Liver (tissue), 9 donors: Measurements from ENCODE around the gene RSPH6A. TPM values are rescaled to one million over a fixed set of nuclear protein-coding genes. Genes with fewer than 3 reads are reported as not detected.

Source experiments
- DNase-seq: peaks from one replicate; pipeline ENCODE4 v3.0.0-alpha.2; 2017; ENCODE audit warnings: low spot score
- H3K27ac ChIP-seq, 2 donors: one replicate each; pipeline ENCODE4 v1.7.0; 2013; ENCODE audit warnings: inconsistent platforms in 2 of 2, low read length in 2 of 2, control low read depth in 1 of 2, low read depth in 1 of 2, mild to moderate bottlenecking in 1 of 2
- H3K27me3 ChIP-seq, 4 donors: one replicate each; pipeline versions ENCODE4 v1.6.1 to v1.7.0; 2013; ENCODE audit warnings: low read length in 3 of 4, inconsistent platforms in 1 of 4, mild to moderate bottlenecking in 1 of 4, moderate library complexity in 1 of 4; ENCODE audit not compliant: control insufficient read depth in 4 of 4, insufficient read depth in 4 of 4
- H3K36me3 ChIP-seq, 4 donors: one replicate each; pipeline versions ENCODE4 v1.6.1 to v1.7.0; 2013; ENCODE audit warnings: low read length in 3 of 4, mild to moderate bottlenecking in 3 of 4, low read depth in 1 of 4, moderate library complexity in 1 of 4; ENCODE audit not compliant: control insufficient read depth in 4 of 4, insufficient read depth in 3 of 4
- H3K4me1 ChIP-seq, 4 donors: one replicate each; pipeline versions ENCODE4 v1.6.1 to v1.7.0; 2013; ENCODE audit warnings: low read length in 3 of 4, mild to moderate bottlenecking in 3 of 4, moderate library complexity in 1 of 4; ENCODE audit not compliant: control insufficient read depth in 4 of 4, insufficient read depth in 4 of 4
- H3K4me3 ChIP-seq, 3 donors: one replicate each; pipeline versions ENCODE4 v1.6.1 to v1.7.0; 2013; ENCODE audit warnings: low read length in 3 of 3, control low read depth in 1 of 3, low read depth in 1 of 3, mild to moderate bottlenecking in 1 of 3
- H3K9ac ChIP-seq, 2 donors: one replicate each; pipeline ENCODE4 v1.7.0; 2013; ENCODE audit warnings: low read length in 2 of 2, mild to moderate bottlenecking in 2 of 2, moderate library complexity in 2 of 2, control low read depth in 1 of 2, low read depth in 1 of 2
- H3K9me3 ChIP-seq, 4 donors: one replicate each; pipeline versions ENCODE4 v1.6.1 to v1.7.0; 2013; ENCODE audit warnings: low read length in 3 of 4; ENCODE audit not compliant: control insufficient read depth in 4 of 4
- EGR1 ChIP-seq, 2 donors: IDR thresholded peaks; 2 replicates each; pipeline ENCODE4 v1.6.1; 2016 to 2018; ENCODE audit warnings: antibody characterized with exemption in 2 of 2, low read depth in 2 of 2
- FOXA1 ChIP-seq: IDR thresholded peaks from 2 replicates; pipeline ENCODE4 v1.6.1; 2016; ENCODE audit warnings: antibody characterized with exemption
- FOXA2 ChIP-seq: IDR thresholded peaks from 2 replicates; pipeline ENCODE4 v1.6.1; 2016; ENCODE audit warnings: antibody characterized with exemption
- HNF4A ChIP-seq, 2 donors: conservative IDR thresholded peaks; 2 replicates each; pipeline ENCODE4 v1.6.1; 2016; ENCODE audit warnings: antibody characterized with exemption in 2 of 2, mild to moderate bottlenecking in 2 of 2
- HNF4G ChIP-seq: IDR thresholded peaks from 2 replicates; pipeline ENCODE4 v1.6.1; 2016; ENCODE audit warnings: antibody characterized with exemption
- JUND ChIP-seq, 2 donors: IDR thresholded peaks; 2 replicates each; pipeline ENCODE4 v1.6.1; 2016; ENCODE audit warnings: antibody characterized with exemption in 2 of 2
- RAD21 ChIP-seq, 2 donors: IDR thresholded peaks; 2 replicates each; pipeline ENCODE4 v1.6.1; 2016; ENCODE audit warnings: antibody characterized with exemption in 2 of 2, mild to moderate bottlenecking in 2 of 2
- RXRA ChIP-seq, 2 donors: IDR thresholded peaks; 2 replicates each; pipeline ENCODE4 v1.6.1; 2017 to 2018; ENCODE audit warnings: antibody characterized with exemption in 2 of 2, mild to moderate bottlenecking in 1 of 2
- SP1 ChIP-seq: IDR thresholded peaks from 2 replicates; pipeline ENCODE4 v1.6.1; 2018; ENCODE audit warnings: antibody characterized with exemption, mild to moderate bottlenecking
- TAF1 ChIP-seq: conservative IDR thresholded peaks from 2 replicates; pipeline ENCODE4 v1.6.1; 2016; ENCODE audit warnings: antibody characterized with exemption, mild to moderate bottlenecking
- YY1 ChIP-seq: IDR thresholded peaks from 2 replicates; pipeline ENCODE4 v1.6.1; 2016; ENCODE audit warnings: antibody characterized with exemption, mild to moderate bottlenecking
- WGBS: extraction: QIAGEN DNeasy Blood & Tissue Kit; methylation state at CpG from one replicate; pipeline ENCODE4 v1.1.7; 2013; 5-methylcytosine and 5-hydroxymethylcytosine counted together
- polyA plus RNA-seq, 2 donors: library from polyadenylated mRNA; stranded (reverse) in 1 of 2; unstranded in 1 of 2; fragments of 200-250 nt in 1 of 2; fragments of >200 nt in 1 of 2; fragmentation: Nextera tagmentation in 1 of 2; extraction: Ambion mirVana in 1 of 2; gene quantifications; one replicate each; pipeline versions ENCODE4 v1.2.1 to v1.2.3, GENCODE V29; 2013 to 2015
- total RNA-seq, 2 donors: library from RNA; depleted of rRNA; stranded (reverse); fragments of >200 nt; gene quantifications; one replicate each; pipeline ENCODE4 v1.2.3, GENCODE V29; 2014
- TF ChIP-seq, protein P1 (sequence below): fragments of 150-350 bp; IDR thresholded peaks from 2 replicates; pipeline ENCODE4 v1.5.1; 2017; ENCODE audit warnings: improper control_type of control experiment, low read depth, low read length; ENCODE audit not compliant: missing input control
- TF ChIP-seq, protein P2 (sequence below): IDR thresholded peaks from 2 replicates; pipeline ENCODE4 v1.6.1; 2016; ENCODE audit warnings: antibody characterized with exemption
- TF ChIP-seq, protein P3 (sequence below): IDR thresholded peaks from 2 replicates; pipeline ENCODE4 v1.6.1; 2016; ENCODE audit warnings: antibody characterized with exemption, mild to moderate bottlenecking
- TF ChIP-seq, protein P4 (sequence below): IDR thresholded peaks from 2 replicates; pipeline ENCODE4 v1.6.1; 2016; ENCODE audit warnings: antibody characterized with exemption
- TF ChIP-seq, protein P5 (sequence below): IDR thresholded peaks from 2 replicates; pipeline ENCODE4 v1.6.1; 2016; ENCODE audit warnings: antibody characterized with exemption
- donor health status: healthy.
- donor health status: healthy.
- donor health status: healthy.
- donor health status: healthy.
- donor health status: healthy.

The RSPH6A gene
- total and polyA plus RNA-seq, 4 donors = 0.08 TPM; not detected in 3

DNA sequence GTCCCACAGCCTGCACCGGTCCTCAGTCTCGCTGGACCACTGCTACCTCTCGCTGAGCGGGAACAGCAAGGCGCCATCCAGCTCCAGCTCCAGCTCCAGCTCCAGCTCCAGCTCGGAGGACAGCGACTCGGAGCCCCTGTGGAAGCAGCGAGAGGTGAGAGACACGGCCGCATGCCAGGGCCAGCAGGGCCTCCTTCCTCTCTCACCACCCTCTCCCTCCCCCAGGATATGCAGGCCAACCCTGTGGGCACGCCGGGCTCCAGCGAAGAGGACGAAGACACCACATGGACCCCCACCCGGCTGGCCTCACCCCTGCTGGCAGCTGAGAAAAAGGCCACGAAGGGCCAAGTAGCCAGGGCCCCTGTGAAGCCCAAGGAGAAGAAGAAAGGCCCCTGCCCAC lies 53.4 kb downstream of the RSPH6A start:
- WGBS = 88% methylated on average over 17 of the region's 17 CpGs
- DNase-seq = no peak
- Histone ChIP-seq H3K4me3 (no peak overlapping the region), H3K9me3 (no peaks in the 10 kb centered on the region), H3K27me3 (no peaks in the 10 kb centered on the region), H3K36me3 (peaks cover 0 to 2% (median 0%) of the 10 kb centered on the region in 4 donors), H3K9ac (no peak overlapping the region), H3K4me1 (peaks cover under 1 to 12% (median 2%) of the 10 kb centered on the region in 4 donors), H3K27ac (no peak overlapping the region)
- TF ChIP-seq TAF1 (no peak), SP1 (no peak), YY1 (no peak), JUND (IDR thresholded peaks at IDR 0.05) (no peak), EGR1 (IDR thresholded peaks at IDR 0.05; ENCODE audit: low read depth in 2 of 2) (no peak), FOXA1 (no peak), HNF4G (no peak), RXRA (IDR thresholded peaks at IDR 0.05) (no peak), FOXA2 (no peak)
- TF ChIP-seq, protein P1, sequence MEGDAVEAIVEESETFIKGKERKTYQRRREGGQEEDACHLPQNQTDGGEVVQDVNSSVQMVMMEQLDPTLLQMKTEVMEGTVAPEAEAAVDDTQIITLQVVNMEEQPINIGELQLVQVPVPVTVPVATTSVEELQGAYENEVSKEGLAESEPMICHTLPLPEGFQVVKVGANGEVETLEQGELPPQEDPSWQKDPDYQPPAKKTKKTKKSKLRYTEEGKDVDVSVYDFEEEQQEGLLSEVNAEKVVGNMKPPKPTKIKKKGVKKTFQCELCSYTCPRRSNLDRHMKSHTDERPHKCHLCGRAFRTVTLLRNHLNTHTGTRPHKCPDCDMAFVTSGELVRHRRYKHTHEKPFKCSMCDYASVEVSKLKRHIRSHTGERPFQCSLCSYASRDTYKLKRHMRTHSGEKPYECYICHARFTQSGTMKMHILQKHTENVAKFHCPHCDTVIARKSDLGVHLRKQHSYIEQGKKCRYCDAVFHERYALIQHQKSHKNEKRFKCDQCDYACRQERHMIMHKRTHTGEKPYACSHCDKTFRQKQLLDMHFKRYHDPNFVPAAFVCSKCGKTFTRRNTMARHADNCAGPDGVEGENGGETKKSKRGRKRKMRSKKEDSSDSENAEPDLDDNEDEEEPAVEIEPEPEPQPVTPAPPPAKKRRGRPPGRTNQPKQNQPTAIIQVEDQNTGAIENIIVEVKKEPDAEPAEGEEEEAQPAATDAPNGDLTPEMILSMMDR = no peak
- TF ChIP-seq, protein P2, sequence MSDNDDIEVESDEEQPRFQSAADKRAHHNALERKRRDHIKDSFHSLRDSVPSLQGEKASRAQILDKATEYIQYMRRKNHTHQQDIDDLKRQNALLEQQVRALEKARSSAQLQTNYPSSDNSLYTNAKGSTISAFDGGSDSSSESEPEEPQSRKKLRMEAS = no peak
- TF ChIP-seq, protein P3, sequence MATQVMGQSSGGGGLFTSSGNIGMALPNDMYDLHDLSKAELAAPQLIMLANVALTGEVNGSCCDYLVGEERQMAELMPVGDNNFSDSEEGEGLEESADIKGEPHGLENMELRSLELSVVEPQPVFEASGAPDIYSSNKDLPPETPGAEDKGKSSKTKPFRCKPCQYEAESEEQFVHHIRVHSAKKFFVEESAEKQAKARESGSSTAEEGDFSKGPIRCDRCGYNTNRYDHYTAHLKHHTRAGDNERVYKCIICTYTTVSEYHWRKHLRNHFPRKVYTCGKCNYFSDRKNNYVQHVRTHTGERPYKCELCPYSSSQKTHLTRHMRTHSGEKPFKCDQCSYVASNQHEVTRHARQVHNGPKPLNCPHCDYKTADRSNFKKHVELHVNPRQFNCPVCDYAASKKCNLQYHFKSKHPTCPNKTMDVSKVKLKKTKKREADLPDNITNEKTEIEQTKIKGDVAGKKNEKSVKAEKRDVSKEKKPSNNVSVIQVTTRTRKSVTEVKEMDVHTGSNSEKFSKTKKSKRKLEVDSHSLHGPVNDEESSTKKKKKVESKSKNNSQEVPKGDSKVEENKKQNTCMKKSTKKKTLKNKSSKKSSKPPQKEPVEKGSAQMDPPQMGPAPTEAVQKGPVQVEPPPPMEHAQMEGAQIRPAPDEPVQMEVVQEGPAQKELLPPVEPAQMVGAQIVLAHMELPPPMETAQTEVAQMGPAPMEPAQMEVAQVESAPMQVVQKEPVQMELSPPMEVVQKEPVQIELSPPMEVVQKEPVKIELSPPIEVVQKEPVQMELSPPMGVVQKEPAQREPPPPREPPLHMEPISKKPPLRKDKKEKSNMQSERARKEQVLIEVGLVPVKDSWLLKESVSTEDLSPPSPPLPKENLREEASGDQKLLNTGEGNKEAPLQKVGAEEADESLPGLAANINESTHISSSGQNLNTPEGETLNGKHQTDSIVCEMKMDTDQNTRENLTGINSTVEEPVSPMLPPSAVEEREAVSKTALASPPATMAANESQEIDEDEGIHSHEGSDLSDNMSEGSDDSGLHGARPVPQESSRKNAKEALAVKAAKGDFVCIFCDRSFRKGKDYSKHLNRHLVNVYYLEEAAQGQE = no peak
- TF ChIP-seq, protein P4, sequence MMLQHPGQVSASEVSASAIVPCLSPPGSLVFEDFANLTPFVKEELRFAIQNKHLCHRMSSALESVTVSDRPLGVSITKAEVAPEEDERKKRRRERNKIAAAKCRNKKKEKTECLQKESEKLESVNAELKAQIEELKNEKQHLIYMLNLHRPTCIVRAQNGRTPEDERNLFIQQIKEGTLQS = no peak
- TF ChIP-seq, protein P5, sequence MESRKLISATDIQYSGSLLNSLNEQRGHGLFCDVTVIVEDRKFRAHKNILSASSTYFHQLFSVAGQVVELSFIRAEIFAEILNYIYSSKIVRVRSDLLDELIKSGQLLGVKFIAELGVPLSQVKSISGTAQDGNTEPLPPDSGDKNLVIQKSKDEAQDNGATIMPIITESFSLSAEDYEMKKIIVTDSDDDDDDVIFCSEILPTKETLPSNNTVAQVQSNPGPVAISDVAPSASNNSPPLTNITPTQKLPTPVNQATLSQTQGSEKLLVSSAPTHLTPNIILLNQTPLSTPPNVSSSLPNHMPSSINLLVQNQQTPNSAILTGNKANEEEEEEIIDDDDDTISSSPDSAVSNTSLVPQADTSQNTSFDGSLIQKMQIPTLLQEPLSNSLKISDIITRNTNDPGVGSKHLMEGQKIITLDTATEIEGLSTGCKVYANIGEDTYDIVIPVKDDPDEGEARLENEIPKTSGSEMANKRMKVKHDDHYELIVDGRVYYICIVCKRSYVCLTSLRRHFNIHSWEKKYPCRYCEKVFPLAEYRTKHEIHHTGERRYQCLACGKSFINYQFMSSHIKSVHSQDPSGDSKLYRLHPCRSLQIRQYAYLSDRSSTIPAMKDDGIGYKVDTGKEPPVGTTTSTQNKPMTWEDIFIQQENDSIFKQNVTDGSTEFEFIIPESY = no peak

DNA sequence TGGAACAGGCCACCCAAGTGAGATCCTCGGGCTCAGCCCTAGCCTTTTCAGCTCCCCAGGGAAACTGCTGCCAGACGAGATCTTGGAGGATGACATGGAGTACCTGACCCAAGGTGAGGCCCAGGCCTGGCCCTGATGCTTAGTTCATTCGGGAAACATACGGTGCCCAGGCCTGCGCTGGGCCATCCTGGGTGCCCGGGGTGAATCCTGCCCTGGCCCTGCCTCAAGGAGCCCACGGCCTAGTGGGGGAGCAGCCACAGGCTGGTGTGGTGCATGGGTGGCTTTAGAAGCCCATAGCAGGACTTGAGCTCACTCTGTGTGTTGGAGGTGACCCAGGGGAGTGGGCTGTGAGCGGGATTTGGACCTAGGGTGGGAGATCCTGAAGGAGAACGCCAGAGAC lies 56.2 kb downstream of the RSPH6A start:
- 90% methylated on average over 9 of the region's 9 CpGs for WGBS
- no peak overlapping the region for H3K4me3 ChIP-seq
- TF ChIP-seq, protein P4 = no peak
- TF ChIP-seq SP1 (no peak), HNF4G (no peak), YY1 (no peak), RAD21 (IDR thresholded peaks at IDR 0.05) (no peak), JUND (IDR thresholded peaks at IDR 0.05) (no peak), HNF4A (conservative IDR thresholded peaks at IDR 0.05) (no peak), FOXA2 (no peak), TAF1 (no peak)
- TF ChIP-seq, protein P1 = no peak
- TF ChIP-seq, protein P5 = no peak

More for the DNA sequence above, 56.2 kb downstream of the RSPH6A start:
- no peak for DNase-seq
- no peaks in the 10 kb centered on the region for H3K27me3 ChIP-seq
- no peak overlapping the region for H3K9ac ChIP-seq
- H3K9me3 ChIP-seq = no peaks in the 10 kb centered on the region
- H3K27ac ChIP-seq = no peak overlapping the region
- no peaks in the 10 kb centered on the region for H3K4me1 ChIP-seq
- no peaks in the 10 kb centered on the region for H3K36me3 ChIP-seq
